HL-60 (cell line): ENCODE measurements around the gene PLEKHA8.

Experiments used
- POLR2AphosphoS5 ChIP-seq: IDR thresholded peaks from 2 replicates; pipeline ENCODE4 v1.6.1; 2012; ENCODE audit warnings: low read depth
- TF ChIP-seq, protein P1 (sequence below): IDR thresholded peaks from one replicate; pipeline ENCODE4 v1.5.1; 2011; ENCODE audit warnings: low read length, control low read depth, inconsistent platforms; ENCODE audit not compliant: insufficient read depth
- TF ChIP-seq, protein P2 (sequence below): IDR thresholded peaks from 2 replicates; pipeline ENCODE4 v1.6.1; 2012; ENCODE audit warnings: low read depth; ENCODE audit not compliant: insufficient replicate concordance

DNA sequence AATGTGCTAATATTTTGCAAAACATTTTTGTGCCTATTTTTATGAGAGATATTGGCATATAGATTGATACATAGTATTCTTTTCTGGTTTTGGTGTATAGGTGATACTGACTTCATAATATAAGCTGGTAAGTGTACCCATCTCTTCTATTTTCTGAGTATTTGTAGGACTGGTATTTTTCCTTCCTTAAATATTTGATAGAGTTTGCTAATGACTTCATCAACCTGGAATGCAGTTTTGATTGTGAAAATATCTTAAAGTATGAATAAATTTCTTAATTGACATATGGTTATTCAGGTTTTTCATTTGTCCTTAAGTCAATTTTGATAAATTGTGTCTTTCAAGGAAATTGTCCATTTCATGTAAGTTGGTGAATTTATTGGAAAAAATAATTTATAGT is 32.6 kb upstream of the PLEKHA8 start:
- TF ChIP-seq, protein P1, sequence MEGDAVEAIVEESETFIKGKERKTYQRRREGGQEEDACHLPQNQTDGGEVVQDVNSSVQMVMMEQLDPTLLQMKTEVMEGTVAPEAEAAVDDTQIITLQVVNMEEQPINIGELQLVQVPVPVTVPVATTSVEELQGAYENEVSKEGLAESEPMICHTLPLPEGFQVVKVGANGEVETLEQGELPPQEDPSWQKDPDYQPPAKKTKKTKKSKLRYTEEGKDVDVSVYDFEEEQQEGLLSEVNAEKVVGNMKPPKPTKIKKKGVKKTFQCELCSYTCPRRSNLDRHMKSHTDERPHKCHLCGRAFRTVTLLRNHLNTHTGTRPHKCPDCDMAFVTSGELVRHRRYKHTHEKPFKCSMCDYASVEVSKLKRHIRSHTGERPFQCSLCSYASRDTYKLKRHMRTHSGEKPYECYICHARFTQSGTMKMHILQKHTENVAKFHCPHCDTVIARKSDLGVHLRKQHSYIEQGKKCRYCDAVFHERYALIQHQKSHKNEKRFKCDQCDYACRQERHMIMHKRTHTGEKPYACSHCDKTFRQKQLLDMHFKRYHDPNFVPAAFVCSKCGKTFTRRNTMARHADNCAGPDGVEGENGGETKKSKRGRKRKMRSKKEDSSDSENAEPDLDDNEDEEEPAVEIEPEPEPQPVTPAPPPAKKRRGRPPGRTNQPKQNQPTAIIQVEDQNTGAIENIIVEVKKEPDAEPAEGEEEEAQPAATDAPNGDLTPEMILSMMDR, result no peak
- TF ChIP-seq POLR2AphosphoS5, result no peak
- TF ChIP-seq, protein P2, sequence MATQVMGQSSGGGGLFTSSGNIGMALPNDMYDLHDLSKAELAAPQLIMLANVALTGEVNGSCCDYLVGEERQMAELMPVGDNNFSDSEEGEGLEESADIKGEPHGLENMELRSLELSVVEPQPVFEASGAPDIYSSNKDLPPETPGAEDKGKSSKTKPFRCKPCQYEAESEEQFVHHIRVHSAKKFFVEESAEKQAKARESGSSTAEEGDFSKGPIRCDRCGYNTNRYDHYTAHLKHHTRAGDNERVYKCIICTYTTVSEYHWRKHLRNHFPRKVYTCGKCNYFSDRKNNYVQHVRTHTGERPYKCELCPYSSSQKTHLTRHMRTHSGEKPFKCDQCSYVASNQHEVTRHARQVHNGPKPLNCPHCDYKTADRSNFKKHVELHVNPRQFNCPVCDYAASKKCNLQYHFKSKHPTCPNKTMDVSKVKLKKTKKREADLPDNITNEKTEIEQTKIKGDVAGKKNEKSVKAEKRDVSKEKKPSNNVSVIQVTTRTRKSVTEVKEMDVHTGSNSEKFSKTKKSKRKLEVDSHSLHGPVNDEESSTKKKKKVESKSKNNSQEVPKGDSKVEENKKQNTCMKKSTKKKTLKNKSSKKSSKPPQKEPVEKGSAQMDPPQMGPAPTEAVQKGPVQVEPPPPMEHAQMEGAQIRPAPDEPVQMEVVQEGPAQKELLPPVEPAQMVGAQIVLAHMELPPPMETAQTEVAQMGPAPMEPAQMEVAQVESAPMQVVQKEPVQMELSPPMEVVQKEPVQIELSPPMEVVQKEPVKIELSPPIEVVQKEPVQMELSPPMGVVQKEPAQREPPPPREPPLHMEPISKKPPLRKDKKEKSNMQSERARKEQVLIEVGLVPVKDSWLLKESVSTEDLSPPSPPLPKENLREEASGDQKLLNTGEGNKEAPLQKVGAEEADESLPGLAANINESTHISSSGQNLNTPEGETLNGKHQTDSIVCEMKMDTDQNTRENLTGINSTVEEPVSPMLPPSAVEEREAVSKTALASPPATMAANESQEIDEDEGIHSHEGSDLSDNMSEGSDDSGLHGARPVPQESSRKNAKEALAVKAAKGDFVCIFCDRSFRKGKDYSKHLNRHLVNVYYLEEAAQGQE, result no peak
